Neuronal stem cell (in vitro differentiated cells): Measurements from ENCODE around the gene ACOT11.
A peak's percentile ranks its signal among the peaks of the same experiment; 100 is the strongest.

Experiments
- DNase-seq: peaks from one replicate; pipeline ENCODE4 v3.0.0-alpha.2; 2013; ENCODE audit warnings: low spot score
- H2AFZ ChIP-seq: one replicate; pipeline ENCODE4 v1.6.1; 2013; ENCODE audit warnings: mild to moderate bottlenecking, low read length, inconsistent platforms
- H2AK5ac ChIP-seq: 2 replicates; pipeline ENCODE4 v1.6.1; 2013; ENCODE audit warnings: low read depth, mild to moderate bottlenecking, inconsistent platforms, low read length, moderate library complexity, mixed read lengths
- H2BK120ac ChIP-seq: 2 replicates; pipeline ENCODE4 v1.6.1; 2013; ENCODE audit warnings: low read depth, mild to moderate bottlenecking, inconsistent platforms, low read length, moderate library complexity, mixed read lengths
- H2BK12ac ChIP-seq: one replicate; pipeline ENCODE4 v1.6.1; 2013; ENCODE audit warnings: low read length, inconsistent platforms
- H2BK15ac ChIP-seq: 2 replicates; pipeline ENCODE4 v1.6.1; 2013; ENCODE audit warnings: mild to moderate bottlenecking, low read length, inconsistent platforms, mixed read lengths
- H2BK5ac ChIP-seq: one replicate; pipeline ENCODE4 v1.6.1; 2013; ENCODE audit warnings: inconsistent platforms, mild to moderate bottlenecking, low read length, moderate library complexity
- H3K14ac ChIP-seq: one replicate; pipeline ENCODE4 v1.6.1; 2013; ENCODE audit warnings: low read length, inconsistent platforms
- H3K18ac ChIP-seq: 2 replicates; pipeline ENCODE4 v1.6.1; 2013; ENCODE audit warnings: low read length, inconsistent platforms
- H3K23ac ChIP-seq: 2 replicates; pipeline ENCODE4 v1.6.1; 2013; ENCODE audit warnings: low read depth, mild to moderate bottlenecking, mixed read lengths, low read length, inconsistent platforms; ENCODE audit not compliant: poor library complexity
- H3K27ac ChIP-seq: replicated peaks from 3 replicates; pipeline ENCODE4 v1.5.1; 2013; ENCODE audit warnings: low read length, inconsistent platforms
- H3K27me3 ChIP-seq, 3 experiments: 2 replicates each; pipeline ENCODE4 v1.6.1; 2013; ENCODE audit warnings: low read length in 3 of 3, mild to moderate bottlenecking in 2 of 3, inconsistent platforms in 1 of 3, low read depth in 1 of 3, mixed read lengths in 1 of 3, moderate library complexity in 1 of 3; ENCODE audit not compliant: control insufficient read depth in 3 of 3, insufficient read depth in 3 of 3
- H3K36me3 ChIP-seq, 2 donors: replicated peaks in 1 of 2; 2 replicates each; pipeline ENCODE4 v1.6.1; 2013; ENCODE audit warnings: low read length in 2 of 2; ENCODE audit not compliant: control insufficient read depth in 2 of 2, insufficient read depth in 2 of 2
- H3K4ac ChIP-seq: 2 replicates; pipeline ENCODE4 v1.6.1; 2013; ENCODE audit warnings: inconsistent platforms, mild to moderate bottlenecking, low read length, moderate library complexity
- H3K4me1 ChIP-seq, 2 donors: 1 replicate in 1 of 2; 2 replicates in 1 of 2; pipeline ENCODE4 v1.6.1; 2013; ENCODE audit warnings: low read length in 2 of 2, low read depth in 1 of 2; ENCODE audit not compliant: control insufficient read depth in 2 of 2, insufficient read depth in 1 of 2
- H3K4me2 ChIP-seq: one replicate; pipeline ENCODE4 v1.6.1; 2013; ENCODE audit warnings: mild to moderate bottlenecking, low read length, inconsistent platforms; ENCODE audit not compliant: insufficient read depth, poor library complexity, severe bottlenecking
- H3K4me3 ChIP-seq, 2 donors: 2 replicates each; pipeline ENCODE4 v1.5.1; 2013; ENCODE audit warnings: low read length in 2 of 2, mild to moderate bottlenecking in 2 of 2, inconsistent platforms in 1 of 2, moderate library complexity in 1 of 2
- H3K79me1 ChIP-seq: one replicate; pipeline ENCODE4 v1.6.1; 2013; ENCODE audit warnings: low read depth, mild to moderate bottlenecking, inconsistent platforms, low read length, moderate library complexity
- H3K9ac ChIP-seq: one replicate; pipeline ENCODE4 v1.6.1; 2013; ENCODE audit warnings: mild to moderate bottlenecking, low read depth, low read length, inconsistent platforms; ENCODE audit not compliant: poor library complexity
- H3K9me3 ChIP-seq, 2 donors: replicated peaks in 1 of 2; 2 replicates each; pipeline versions ENCODE3 to v1.6.1; 2013; ENCODE audit warnings: low read length in 2 of 2, mild to moderate bottlenecking in 2 of 2, inconsistent platforms in 1 of 2, low read depth in 1 of 2, mixed read lengths in 1 of 2, moderate library complexity in 1 of 2; ENCODE audit not compliant: control insufficient read depth in 2 of 2, insufficient read depth in 1 of 2
- H4K8ac ChIP-seq: one replicate; pipeline ENCODE4 v1.6.1; 2013; ENCODE audit warnings: low read depth, mild to moderate bottlenecking, inconsistent platforms, low read length, moderate library complexity
- H4K91ac ChIP-seq: one replicate; pipeline ENCODE4 v1.6.1; 2013; ENCODE audit warnings: low read length, low read depth, mild to moderate bottlenecking, inconsistent platforms; ENCODE audit not compliant: poor library complexity
- WGBS, 2 donors: extraction: QIAGEN DNeasy Blood & Tissue Kit; methylation state at CpG; one replicate each; pipeline ENCODE4 v1.1.7; 2013; ENCODE audit warnings: missing lambda C conversion rate in 2 of 2, mixed read lengths in 1 of 2; ENCODE audit not compliant: insufficient read length in 2 of 2, insufficient replicate concordance in 1 of 2; ENCODE audit errors: extremely low coverage in 2 of 2; 5-methylcytosine and 5-hydroxymethylcytosine counted together

ACOT11 gene

GRCh38 chr1:54614563-54614962, 66.5 kb downstream of the ACOT11 start:
- Histone ChIP-seq H2AFZ (no peak overlapping the region), H2BK15ac (no peak overlapping the region), H3K36me3 (no peaks in the 10 kb centered on the region), H3K18ac (no peak overlapping the region), H3K4ac (no peak overlapping the region), H3K9me3 (no peaks in the 10 kb centered on the region), H3K23ac (no peak overlapping the region), H3K9ac (no peak overlapping the region), H3K4me1 (peaks cover 0 to 10% of the 10 kb centered on the region in 2 donors), H4K8ac (no peak overlapping the region), H3K14ac (no peak overlapping the region), H3K27me3 (peaks cover 0 to 4% (median 0%) of the 10 kb centered on the region in 3 experiments), H2BK120ac (no peak overlapping the region), H3K27ac (no peak overlapping the region), H3K4me2 (no peak overlapping the region), H2AK5ac (no peak overlapping the region), H4K91ac (no peak overlapping the region), H3K79me1 (no peaks in the 10 kb centered on the region), H3K4me3 (no peak overlapping the region), H2BK5ac (no peak overlapping the region), H2BK12ac (no peak overlapping the region)
- WGBS, 2 donors = no CpG with 5 or more reads among the region's 8 CpGs
- no peak for DNase-seq

GRCh38 chr1:54615531-54616279, 67.7 kb downstream of the ACOT11 start:
- Histone ChIP-seq H2AFZ (no peak overlapping the region), H3K4me1 (peaks cover 0 to 13% of the 10 kb centered on the region in 2 donors), H3K4me2 (no peak overlapping the region), H3K4ac (no peak overlapping the region), H4K91ac (no peak overlapping the region), H3K14ac (no peak overlapping the region), H2BK15ac (no peak overlapping the region), H3K9me3 (no peaks in the 10 kb centered on the region), H2BK120ac (no peak overlapping the region), H3K23ac (no peak overlapping the region), H2BK12ac (no peak overlapping the region), H3K18ac (no peak overlapping the region), H4K8ac (no peak overlapping the region), H3K9ac (peak overlapping the region; percentile 36), H2BK5ac (no peak overlapping the region), H3K4me3 (no peak overlapping the region), H3K36me3 (no peaks in the 10 kb centered on the region), H2AK5ac (no peak overlapping the region), H3K27me3 (peaks cover 0 to 4% (median 0%) of the 10 kb centered on the region in 3 experiments), H3K27ac (no peak overlapping the region), H3K79me1 (no peaks in the 10 kb centered on the region)
- no CpG with 5 or more reads among the region's 13 CpGs for WGBS, 2 donors
- DNase-seq = no peak

DNA sequence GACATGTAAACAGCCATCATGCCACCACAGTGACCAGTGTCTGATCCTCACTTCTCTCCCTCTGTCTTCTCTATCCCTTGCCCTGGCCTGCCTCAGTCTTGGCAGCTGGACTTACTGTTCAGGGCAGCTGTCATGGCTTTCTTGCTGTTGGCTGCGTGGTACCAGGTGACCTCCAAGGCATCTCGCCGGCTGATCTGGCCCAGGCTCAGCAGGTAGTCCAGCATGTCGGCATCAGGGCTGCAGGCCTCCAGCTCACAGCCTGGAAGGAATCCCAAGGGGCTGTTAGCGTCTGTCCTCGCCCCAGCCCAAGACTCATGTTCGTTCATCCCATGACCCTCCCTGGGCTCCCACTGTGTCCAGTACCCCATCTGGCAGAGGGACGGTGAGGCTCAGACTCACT, 71.7 kb downstream of the ACOT11 start:
- Histone ChIP-seq H2BK120ac (no peak overlapping the region), H2BK15ac (no peak overlapping the region), H3K27ac (no peak overlapping the region), H2BK12ac (no peak overlapping the region), H3K9me3 (no peaks in the 10 kb centered on the region), H3K23ac (no peak overlapping the region), H3K4me2 (no peak overlapping the region), H3K4me3 (no peak overlapping the region), H3K79me1 (no peaks in the 10 kb centered on the region), H4K8ac (peak overlapping the region; percentile 77), H3K14ac (no peak overlapping the region), H3K9ac (no peak overlapping the region), H4K91ac (no peak overlapping the region), H2BK5ac (no peak overlapping the region), H3K27me3 (peaks cover 0 to 10% (median 0%) of the 10 kb centered on the region in 3 experiments), H3K36me3 (no peaks in the 10 kb centered on the region), H3K4ac (no peak overlapping the region), H3K18ac (no peak overlapping the region), H2AK5ac (no peak overlapping the region), H2AFZ (no peak overlapping the region), H3K4me1 (peaks cover 0 to 10% of the 10 kb centered on the region in 2 donors)
- WGBS, 2 donors = no CpG with 5 or more reads among the region's 8 CpGs
- no peak for DNase-seq

GRCh38 chr1:54623216-54624007, 75.4 kb downstream of the ACOT11 start, which contains the start of gene FAM151A:
TSS of gene FAM151A (minus strand) at chr1:54623525. CDS start at chr1:54623395, 130 bp downstream.
- Histone ChIP-seq H2BK15ac (no peak within 1 kb of the TSS), H3K4me1 (peaks cover 0 to 6% of the 10 kb centered on the region in 2 donors), H4K91ac (no peak within 1 kb of the TSS), H3K4ac (no peak within 1 kb of the TSS), H3K4me2 (no peak within 1 kb of the TSS), H4K8ac (no peak within 1 kb of the TSS), H2BK5ac (peak within 1 kb of the TSS; percentile 39), H2AFZ (no peak within 1 kb of the TSS), H3K9ac (no peak within 1 kb of the TSS), H3K27me3 (peaks cover 0 to 14% (median 0%) of the 10 kb centered on the region in 3 experiments), H3K23ac (no peak within 1 kb of the TSS), H3K14ac (no peak within 1 kb of the TSS), H3K9me3 (no peaks in the 10 kb centered on the region), H2AK5ac (peak within 1 kb of the TSS; percentile 83), H3K79me1 (no peaks in the 10 kb centered on the region), H2BK120ac (no peak within 1 kb of the TSS), H2BK12ac (no peak within 1 kb of the TSS), H3K27ac (no peak within 1 kb of the TSS), H3K36me3 (no peaks in the 10 kb centered on the region), H3K4me3 (no peak within 1 kb of the TSS), H3K18ac (no peak within 1 kb of the TSS)
- no peak for DNase-seq
- WGBS, 2 donors = no CpG with 5 or more reads among the region's 18 CpGs
